GM21825 (cell line): ENCODE data around the gene MTTP.
A peak's percentile ranks its signal among the peaks of the same experiment; 100 is the strongest.

Source experiments
- ATAC-seq: cut with Tn5 transposase; IDR thresholded peaks from one replicate; pipeline ENCODE4 v1.9.1; 2021; ENCODE audit warnings: mild to moderate bottlenecking, moderate library complexity; ENCODE audit not compliant: unreplicated experiment

Gene MTTP

DNA sequence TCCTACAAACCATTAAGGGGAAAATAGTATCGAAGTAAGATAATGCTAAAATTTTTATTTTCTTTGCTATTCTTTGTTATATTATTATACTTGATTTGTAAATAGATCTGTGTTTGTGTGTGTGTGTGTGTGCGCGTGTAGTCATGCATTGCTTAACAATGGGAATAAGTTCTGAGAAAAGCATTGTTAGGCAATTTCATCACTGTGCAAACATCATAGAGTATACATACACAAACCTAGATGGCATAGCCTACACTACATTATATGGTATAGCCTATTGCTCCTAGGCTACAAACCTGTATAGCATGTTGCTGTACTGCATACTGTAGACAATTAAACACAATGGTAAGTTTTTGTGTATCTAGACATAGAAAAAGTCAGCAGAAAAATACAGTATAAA is 17.1 kb downstream of the MTTP start:
- ATAC-seq = no peak

DNA sequence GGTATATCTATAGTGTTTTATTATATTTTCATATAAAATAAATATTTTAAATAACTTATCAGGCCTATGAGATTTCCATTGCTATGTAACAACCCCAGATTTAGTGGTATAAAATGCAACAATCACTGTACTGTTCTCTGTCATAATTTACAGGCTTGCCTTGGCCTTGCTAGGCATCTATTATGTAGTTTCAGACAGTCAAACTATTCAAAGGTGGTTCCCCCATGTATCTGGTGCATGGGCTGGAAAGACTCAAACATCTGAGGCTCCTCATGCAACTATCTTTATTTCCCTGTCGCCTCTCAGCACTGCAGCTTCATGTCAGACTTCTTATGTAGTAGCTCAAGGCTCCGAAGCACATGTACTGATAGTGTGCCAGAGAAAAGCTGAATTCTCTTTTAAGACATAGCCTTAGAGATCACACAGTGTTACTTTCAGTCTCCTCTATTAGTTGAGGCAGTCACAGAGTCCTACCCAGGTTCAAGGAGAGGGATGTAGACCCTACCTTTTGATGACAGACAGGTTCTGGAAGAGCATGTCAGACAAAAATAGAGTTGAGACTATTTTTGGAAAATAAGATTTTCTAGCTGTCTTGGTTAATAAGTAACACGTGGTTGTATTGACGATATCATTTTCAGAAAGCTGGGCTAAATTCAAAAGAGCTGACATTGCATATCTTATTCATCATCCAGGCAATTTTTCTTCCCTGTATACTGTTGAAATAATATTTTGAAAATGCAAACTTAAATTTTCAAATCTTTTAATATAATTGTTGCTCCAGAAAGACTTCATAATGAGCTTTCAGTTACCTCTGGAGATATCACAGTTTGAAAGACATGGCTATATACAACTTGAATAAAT is 19.4 kb downstream of the MTTP start:
- peak; percentile 75 for ATAC-seq

DNA sequence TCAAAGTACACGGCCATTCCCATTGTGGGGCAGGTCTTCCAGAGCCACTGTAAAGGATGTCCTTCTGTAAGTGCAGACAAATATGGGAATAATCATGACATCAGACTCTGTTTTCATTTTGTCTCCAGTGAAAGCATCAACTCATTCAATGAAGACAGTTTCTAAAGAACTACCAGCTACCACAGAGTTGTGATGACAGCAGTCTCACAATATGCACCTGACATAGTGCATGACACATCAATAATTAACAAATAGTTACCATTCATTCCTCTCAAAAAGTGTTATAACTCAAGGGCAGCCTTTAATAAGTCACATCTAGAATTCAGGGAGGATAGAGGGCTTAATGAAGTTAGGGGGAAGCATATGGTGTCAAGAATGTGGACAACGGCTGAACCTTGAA is 20.2 kb downstream of the MTTP start:
- no peak for ATAC-seq

DNA sequence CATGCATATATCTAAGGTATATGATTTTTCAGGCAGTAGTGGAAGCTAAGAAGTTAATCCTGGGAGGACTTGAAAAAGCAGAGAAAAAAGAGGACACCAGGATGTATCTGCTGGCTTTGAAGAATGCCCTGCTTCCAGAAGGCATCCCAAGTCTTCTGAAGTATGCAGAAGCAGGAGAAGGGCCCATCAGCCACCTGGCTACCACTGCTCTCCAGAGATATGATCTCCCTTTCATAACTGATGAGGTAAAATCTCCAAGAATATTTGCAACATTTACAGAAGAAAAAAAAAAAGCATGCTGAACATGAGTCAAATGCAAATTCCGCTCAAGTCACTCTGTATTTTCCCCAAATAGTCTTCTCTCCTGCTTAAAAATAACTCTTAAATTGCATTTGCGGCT is 32.1 kb downstream of the MTTP start:
- no peak for ATAC-seq

DNA sequence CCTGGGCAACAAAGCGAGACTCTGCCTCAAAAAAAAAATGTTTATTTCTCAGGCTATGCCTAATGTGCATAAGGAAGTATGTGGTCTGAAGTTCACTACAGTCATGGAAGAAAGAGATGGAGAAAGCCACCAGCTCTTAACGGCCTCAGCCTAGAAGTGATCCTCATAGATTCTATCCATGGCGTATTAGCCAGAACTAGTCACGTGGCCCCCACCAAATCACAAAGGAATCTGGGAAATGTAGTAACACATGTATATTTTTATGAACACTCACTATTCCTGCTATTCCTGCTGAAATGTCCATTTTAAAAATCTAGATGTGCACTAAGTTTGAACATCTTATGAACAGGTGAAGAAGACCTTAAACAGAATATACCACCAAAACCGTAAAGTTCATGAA is 33.8 kb downstream of the MTTP start:
- ATAC-seq = no peak

DNA sequence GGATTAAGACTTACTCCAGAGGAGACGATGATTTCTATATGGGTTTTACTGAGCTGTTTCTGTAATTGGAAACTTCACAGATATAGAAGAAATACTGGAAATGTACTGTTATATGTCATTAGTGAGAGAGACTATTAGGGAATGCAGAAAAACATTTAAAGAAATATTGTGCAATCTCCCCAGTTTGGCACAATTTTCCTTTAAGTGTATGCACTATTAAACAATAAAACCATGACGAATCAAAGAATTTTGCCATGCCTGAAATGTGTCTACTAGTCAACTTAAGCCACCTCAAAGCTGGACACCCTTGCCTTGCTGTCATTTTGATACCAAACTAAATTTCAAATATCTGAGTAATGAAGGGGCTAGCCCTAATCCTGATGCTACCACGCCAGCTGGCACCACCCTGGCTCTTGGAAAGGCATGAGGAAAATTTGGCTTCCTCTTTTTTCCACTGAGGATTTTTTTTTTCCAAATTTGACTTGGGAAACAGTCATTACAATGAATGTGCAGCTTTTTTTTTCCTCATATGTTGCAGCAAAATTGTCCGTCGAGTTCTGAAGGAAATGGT is 36.1 kb downstream of the MTTP start:
- no peak for ATAC-seq

DNA sequence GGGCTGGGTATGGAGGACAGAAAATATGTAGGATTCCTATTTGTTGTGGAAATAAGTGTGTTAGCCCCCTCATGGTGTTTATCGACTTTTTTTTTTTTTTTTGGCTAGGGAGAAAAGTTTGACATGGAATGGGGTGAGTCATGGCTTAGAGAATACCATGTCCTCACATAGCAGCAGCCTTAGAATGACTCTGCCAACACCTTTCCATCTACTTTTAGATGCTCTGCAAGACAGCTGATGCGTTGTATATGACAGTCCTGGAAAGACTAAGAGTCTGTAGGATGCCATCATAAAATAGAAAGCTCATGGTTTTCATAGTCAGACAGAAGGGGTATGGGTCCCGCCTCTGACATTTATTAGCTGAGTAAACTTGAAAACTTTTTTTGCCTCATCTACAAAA is 37.7 kb downstream of the MTTP start:
- no peak for ATAC-seq

DNA sequence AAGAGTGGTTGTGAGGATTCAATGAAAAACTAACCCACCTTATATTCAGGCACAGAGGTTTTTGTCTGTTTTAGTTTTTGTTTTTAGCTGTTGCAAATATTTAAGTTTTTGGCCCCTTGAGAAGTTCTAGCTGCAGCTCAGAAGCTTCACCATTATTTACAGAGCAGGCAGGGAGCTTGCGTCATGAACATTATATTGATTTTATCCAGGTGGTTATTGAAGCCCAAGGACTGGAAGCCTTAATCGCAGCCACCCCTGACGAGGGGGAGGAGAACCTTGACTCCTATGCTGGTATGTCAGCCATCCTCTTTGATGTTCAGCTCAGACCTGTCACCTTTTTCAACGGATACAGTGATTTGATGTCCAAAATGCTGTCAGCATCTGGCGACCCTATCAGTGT is 38.1 kb downstream of the MTTP start:
- ATAC-seq = no peak

DNA sequence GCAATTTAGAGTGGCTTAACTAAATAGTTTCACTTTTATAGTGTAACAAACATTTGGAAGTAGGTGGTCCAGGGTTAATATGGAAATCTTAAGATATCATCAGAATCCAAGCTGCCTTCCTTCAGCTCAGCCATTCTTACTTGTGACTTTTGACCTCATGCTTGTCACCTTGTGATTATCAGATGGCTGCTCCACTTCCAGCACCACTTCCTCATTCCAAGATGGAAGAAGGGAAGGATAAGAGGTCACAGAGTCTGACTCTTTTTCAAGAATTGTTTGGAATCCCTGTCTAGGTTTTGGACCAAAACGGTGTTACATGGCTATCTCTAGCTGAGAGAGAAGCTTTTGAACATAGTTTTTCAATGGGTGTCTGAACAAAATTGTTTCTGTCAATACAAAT is 39.9 kb downstream of the MTTP start:
- ATAC-seq = no peak

DNA sequence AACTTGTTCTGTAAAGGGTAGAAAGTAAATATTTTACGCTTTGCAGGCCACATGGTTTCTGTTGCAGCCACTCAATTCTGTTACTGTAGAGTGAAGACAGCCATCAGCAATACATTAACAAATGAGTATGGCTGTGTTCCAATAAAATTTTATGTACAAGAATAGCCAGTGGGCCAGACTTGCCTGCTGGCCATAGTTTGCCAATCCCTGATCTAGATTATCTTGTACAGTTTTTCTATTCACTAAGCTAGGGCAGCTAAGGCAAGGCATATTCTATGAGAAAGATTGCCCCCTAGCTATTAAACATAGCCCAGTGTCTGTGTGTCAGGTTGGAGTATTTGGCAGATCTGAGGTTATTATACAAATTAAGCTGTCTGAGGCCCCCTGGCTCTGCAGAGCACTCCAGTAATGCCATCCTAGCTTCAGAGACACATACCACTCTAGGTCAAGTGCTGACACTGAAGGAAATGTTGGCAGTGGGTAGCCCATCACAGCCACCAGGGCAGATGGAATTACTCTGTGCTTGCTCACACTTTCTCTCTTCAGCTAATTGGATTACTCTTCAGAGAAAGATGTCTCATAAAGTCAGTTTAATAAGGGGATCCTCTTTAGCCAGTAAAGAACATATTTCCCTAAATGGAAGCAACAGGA is 40.7 kb downstream of the MTTP start:
- no peak for ATAC-seq

DNA sequence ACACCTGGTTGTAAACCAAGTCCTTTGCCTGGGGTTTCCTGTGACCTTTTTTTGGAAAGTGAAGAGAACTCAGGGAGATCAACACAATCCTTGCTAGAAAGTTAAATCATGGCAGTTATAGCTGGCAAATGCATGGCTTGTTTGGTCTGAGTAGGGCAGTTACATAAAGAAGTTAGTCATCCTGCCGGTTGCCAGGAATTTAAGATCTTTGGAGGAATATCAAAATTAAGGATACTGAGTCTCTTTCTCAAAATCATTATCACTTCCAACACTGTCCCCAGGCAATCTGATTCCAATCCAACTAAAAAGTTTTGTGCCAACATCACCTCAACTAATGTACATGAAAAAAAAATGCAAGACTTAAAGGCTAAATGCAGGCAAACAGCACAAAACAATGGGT is 42.8 kb downstream of the MTTP start:
- ATAC-seq = no peak

DNA sequence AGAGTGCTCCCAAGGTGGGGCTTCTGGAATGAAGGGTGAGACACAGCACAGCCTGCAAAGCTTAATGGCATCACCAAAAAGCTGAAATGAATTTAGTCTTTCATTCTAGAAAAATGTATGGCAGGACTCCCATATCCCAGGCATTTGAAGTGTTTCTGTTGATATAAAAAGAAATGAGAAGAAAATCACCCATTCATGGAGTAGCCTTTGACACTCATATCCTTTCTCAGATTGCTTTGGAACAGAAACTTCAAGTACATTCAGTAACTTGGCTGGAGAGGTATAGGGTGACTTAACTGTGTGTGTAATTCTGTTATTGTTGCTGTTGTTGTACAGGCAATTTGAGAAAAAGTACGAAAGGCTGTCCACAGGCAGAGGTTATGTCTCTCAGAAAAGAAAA is 47.7 kb downstream of the MTTP start:
- ATAC-seq = no peak

DNA sequence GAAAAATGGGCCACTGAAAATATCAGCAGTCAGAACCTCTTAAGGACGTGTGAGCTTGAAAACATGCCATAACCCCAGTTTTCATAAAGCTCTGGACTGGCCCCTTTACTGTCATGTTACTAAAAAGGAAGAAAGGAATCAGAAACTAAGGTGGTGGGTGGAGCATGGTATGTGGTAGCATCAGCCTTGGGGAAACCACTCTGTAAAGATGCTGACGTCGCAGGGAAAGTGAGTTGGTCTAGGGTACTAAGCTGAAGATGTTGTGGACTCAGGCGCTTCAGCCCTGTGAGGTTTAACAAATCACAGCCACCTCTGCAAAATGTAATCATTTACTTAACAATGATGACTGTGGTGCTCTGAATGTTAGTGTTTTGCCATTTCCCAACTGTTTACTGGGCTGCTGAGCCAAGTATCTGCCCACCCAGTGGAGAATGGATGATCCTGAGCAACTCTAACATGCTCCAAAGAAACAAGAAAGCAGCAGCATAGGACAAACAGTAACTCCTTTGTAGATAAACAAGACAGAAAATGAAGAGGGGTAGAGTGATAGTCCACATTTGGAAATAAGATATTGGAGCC is 49.6 kb downstream of the MTTP start:
- ATAC-seq = no peak

DNA sequence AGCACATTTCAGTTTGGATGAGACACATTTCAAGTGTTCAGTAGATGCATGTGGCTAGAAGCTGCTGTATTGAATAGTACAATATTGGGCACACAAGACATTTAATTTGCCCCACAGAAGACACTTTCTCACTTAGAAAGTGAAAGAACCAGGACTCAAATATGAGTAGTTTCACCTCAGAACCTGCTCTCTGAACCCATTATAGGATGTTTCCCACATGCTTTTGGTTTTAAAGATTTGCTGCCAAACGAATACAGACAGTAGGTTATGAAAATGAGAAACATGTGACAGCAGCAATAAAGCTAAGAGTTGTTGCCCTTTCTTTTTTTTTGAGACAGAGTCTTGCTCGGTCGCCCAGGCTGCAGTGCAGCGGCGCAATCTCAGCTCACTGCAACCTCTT is 50.7 kb downstream of the MTTP start:
- ATAC-seq = no peak

DNA sequence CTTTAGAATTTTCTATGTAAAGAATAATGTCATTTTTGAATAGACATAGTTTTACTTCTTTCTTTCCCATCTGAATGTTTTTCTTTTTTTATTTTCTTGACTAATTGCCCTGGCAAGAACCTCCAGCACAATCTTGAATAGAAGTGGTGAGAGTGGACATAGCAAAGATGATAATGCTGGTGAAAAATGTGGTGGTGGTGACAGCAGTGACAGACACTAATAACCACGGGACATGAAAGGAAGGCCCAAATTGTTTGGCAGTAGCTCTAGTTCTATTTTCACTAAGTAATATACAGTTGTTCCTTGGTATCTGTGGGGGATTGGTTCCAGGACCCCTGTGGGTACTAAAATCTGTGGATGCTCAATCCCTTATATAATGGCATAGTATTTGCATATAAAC is 53.4 kb downstream of the MTTP start:
- no peak for ATAC-seq

DNA sequence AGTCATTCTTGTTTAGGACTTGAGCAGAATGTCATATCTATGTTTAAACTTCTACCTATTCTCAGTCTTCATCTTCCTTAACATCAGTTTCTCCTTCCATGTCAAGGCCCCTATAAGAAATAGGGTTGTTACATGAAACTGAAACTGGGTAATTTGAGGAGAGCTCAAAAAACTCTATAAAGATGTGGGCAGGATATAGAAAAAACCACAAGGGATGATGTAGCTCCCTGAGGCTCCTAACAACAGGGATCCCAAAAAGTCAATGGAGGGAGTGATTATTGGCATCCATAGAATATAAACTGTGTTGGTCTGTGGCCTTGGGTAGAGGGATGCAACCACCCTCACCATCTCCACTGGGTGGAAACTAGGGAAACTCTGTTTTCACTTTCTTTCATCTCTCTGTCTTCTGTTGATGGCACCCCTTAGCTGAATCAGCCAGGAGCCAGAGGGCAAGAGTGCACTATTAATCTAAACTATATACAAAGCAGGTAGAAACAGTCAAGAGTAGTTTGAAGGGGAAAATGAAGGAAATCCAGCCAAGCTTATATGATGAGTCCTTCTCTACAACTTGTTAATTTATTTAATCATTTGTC is 55.4 kb downstream of the MTTP start:
- ATAC-seq = no peak

DNA sequence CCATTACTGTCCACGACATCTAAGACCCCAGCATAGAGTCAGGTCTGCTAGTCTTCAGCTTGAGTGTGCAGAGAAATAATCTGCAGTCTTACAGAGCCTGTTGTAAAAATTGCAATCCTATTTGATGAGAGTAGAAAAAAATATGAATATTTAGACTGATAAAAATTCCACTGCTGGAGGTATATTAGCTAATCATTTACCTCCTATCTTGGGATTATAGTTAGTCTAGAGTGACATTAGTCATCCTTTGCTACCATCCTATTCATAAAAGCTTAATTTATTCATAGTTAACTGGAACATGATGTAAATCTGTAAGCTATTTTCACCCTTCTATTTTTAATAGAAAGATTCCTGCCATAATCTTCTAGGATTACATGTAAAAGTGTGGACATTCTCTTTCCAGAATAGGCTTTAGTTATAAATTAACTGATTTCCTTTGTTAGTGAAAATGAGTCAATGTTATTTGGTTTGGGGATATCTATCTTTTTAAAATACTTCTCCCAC is 56.3 kb downstream of the MTTP start:
- ATAC-seq = no peak

DNA sequence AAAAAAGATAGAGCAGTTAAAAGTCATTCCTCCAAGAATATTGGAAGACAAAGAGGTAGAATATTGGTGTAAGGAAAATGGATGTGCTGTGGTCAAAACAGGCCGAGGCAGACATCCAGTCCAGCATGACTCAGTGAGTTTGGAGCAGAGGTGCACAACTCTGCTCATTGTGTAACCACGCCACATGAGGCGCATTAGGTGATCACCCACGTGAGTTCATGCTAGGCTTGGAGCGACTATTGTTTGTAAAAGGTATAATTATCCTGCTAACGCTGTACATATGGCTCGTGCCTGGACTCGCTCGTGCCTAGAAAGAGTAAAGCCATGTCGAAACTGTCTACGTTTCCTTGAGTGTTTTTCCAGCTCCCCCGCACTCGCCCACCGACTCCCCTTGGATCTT is 59.1 kb downstream of the MTTP start:
- ATAC-seq = no peak

DNA sequence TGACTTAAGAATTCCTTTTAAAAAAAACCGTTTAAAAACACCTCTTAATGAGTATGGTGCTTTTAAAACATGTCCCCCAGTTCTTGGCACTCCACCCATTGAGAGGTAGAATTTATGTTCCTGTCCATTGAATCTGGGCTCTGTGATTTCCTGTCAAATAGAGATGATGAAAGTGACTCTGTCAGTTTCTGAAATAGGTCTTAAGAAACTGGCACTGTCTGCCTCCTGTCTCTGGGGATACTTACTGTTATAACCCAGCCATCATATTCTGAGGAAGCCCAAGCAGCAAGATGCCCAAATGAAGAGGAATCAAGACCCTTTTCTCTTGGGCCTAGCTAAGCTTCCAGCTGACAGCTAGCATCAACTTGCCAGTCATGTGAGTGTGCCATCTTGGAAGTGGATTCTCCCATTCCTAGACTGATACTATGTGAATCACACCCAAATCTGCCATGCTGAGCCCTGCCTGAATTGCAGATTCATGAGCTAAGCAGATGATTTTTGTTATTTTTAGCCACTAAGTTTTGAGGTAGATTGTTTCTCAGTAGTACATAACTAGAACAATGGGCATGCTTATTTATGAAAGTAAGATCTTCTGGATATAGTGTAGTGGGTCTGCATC is 60.2 kb downstream of the MTTP start:
- ATAC-seq = no peak

DNA sequence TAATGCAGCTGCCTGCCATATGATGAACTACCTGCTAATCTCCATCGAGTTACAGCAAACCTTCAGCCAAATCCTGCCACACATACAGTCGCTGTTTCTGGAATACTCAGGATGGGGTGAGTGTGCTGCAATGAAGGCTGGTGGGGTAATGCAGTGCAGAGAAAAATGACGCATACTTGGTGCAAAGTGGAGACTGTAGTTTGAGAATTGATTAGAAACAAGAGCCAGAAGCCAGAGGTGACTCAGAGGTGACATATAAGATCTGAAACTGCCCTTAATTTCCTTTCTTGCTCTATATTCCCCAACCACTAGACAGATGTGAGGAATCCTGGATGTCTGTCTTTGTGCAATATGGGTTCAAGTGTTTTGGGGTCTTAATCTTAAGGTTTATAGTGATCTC is 61.0 kb downstream of the MTTP start:
- no peak for ATAC-seq

DNA sequence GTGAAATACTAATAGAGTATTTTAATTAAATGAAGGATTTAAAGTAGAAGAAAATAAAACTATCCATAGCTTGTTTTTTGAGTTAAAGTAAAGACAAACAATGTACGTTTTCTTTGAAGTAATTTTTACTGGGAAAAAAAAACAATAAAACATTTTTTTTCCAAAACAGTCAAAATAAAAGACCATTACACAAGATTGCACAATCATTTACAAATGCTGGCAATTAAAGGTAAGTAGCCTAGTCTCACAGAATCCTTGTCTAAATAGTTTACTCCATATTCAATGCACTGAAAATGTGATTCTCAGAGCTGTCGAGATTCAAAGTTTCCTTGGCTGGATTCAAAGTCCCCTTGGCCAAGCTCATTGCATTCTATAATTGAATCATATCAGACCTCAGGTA is 61.8 kb downstream of the MTTP start:
- ATAC-seq = no peak
